HG02642 (cell line): Measurements from ENCODE around the gene POLN.

ENCODE experiments used
- ATAC-seq: cut with Tn5 transposase; IDR thresholded peaks from one replicate; pipeline ENCODE4 v1.9.1; 2021; ENCODE audit warnings: mild to moderate bottlenecking; ENCODE audit not compliant: unreplicated experiment, poor library complexity

Gene POLN

DNA sequence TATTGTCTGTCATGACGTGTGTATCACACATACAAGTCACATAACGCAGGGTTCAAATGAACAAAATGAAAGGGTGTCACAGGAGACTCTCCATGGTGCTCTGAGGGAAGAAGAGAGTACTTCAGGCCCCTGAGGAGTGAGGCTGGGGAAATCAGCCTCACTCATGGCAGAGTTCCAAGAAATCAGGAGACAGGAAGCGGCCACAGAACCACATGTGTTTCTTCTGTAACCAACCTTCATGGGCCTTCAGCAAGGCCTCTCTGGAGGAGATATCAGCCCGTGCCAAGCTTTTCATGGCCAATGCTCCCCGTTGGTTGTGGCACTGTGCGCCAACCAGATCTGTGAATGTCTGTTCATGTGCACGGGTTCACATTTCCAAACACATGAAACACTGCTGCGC, 106.8 kb downstream of the POLN start:
- ATAC-seq, result no peak

DNA sequence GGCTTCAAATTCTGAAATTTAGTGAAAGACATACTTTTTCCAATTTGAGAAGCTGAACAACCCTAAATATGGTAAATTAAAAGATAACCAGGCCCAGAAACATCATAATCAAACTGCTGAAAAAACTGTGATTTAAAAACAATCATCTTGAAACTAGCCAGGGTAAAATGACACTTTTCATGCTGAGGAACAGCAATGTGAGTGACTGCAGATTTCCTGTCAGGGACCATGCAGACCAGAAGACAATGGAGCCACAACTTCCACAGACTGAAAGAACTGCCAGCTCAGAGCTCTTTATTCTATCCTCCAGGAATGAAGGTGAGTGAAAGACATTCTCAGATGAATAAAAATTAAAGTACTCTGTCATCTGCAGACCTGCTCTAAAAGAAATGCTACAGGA, 109.5 kb downstream of the POLN start:
- ATAC-seq, result no peak

DNA sequence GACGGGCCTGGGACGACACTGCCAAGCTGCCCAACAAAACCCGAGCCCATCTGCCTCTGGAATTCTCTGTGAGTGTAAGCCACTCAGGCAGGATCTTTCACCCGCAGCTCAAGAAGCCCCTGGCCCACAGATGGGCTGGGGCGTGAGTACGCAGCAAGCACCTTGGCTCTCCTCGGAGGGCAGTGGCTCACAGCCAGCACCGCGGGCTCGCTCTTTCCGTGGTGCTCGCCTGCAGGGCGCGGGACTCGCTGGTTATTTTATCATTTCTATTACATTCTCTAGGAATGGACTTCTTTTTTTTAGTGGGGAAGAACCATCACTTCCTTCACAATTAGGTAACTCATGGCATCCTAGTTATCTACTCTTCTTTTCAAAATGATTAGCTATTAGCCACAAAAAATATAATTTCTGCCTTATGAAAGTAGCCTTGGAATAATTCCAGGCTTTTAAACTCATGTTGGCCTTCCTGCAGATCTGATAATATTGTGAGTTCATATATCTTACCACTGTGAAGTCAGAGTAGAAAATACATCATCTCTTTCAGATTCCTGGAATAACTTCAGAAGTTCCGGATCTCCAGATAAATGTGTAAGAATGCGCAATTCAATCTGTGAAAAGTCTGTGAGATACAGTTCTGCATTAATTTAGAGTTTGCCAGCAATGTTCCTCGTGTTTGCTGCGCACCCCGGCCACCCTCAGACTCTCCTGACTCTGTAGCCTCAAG, 114.2 kb downstream of the POLN start:
- ATAC-seq, result no peak

DNA sequence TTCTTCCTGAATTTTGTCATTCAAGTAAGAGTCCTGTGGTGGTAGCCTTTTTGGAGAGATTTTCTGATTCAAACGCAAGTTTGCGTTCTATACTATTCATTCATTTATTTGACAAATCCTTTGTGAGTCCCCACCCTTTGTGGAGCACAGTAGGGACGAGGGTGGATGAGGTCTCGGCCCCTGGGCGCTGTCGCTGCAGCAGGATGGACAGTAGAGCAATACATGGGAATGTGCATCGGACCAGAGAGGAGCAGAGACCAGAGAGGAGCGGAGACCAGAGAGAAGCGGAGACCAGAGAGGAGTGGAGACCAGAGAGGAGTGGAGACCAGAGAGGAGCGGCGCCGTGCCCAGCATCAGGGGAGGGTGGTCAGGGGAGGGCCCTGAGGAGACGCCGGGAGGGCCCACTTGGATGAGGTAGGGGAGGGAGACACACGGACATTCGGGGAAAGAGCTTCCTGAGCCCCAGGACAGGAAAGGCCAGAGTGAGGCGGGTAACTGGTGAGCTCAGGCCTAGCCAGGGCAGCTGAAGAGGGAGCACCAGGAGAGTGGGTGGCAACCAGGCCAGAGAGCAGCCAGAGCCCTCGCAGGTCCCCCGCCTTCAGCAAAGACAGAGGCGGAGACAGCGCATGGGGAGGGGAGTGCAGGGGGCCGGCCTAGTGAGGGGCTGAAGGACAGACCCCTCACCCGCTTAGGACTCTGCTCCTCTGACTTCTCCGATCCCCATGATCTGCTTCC, 115.4 kb downstream of the POLN start:
- ATAC-seq, result no peak

DNA sequence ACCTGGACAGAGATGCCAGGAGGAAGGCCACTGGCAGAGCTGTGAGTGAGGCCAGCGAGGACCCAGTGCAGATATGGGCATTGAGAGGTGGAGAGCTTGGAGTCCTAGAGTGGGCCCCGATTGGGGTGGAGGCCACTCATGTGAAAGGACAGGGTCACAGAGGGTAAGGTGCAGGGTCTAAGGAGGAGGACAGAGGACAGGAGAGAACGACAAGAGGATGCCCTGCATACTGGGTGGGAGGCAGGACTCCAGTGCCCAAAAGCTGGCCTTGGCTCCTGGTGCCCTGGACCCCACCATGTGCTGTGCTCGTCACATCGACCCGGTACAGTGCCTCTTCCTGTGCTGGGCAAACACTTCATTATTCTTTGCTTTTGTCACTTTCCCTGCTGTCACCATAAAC, 116.1 kb downstream of the POLN start:
- ATAC-seq, result no peak

DNA sequence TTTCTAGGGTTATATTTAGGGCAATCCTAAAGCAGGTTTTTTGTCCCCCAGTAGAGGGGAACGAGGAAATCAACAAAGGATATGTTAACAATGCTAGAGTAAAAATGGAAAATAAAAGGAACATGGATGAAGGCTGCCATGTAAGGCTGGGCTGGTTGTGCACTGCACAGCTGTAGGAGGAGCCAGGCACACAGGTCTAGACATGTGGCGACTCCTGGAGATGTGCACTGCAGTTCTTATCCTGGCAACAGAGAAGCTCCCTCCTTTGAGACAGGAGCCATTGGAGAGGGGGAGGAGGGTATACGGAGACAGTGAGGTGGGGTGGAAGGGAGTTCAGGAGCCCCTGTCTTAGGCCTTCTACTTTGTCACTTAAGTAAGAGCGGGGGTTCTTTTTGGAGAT, 116.9 kb downstream of the POLN start:
- ATAC-seq, result no peak

DNA sequence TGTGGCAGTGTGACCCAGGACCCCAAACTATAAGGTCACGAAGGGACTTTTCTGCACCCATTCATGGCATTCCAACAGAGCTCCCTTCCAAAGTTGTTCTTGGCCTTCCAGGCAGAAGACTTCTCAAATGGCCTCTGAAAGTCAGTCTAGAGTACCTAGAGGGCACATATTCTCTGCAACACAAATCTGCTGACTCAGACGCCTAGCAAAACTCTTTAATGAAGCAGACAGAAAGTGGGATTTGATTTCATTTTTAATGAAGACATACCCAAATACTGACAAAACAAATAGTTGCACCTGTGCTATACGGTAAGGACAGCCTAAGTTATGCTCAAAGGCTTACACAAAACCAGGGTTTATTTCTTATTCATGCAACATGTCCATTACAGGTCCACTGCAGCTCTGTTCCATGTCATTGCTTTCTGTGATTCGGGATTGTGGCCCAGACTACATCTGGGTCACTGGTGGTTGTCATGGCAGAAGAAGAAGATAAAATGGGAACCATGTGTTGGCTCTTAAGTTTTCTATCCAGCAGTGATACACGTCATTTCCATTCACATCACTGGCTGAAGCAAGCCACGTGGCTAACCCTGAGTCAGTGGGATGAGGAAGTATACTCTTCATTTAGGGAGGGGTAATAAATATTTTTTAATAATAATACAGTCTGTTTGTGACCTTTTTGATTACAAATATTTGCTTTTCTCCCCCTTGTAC, 125.1 kb downstream of the POLN start:
- ATAC-seq, result no peak

DNA sequence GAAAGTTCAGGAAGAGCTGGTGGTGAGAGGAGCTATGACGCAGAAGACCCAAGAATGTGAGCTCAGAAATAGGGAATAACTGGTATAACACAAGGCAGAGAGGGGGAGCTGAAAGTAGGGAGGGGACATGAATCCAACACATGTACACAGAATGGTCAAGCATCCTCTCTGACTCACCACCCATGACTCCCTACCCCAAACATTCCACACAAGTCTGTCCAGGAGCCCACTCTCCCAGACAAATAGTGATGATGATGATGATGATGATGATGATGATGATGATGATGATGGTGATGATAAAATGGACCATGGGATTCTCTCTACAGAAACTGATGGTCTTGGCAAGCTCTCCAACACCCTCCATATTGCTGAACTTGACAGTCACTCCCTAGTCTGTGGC, 136.4 kb downstream of the POLN start:
- ATAC-seq, result no peak

DNA sequence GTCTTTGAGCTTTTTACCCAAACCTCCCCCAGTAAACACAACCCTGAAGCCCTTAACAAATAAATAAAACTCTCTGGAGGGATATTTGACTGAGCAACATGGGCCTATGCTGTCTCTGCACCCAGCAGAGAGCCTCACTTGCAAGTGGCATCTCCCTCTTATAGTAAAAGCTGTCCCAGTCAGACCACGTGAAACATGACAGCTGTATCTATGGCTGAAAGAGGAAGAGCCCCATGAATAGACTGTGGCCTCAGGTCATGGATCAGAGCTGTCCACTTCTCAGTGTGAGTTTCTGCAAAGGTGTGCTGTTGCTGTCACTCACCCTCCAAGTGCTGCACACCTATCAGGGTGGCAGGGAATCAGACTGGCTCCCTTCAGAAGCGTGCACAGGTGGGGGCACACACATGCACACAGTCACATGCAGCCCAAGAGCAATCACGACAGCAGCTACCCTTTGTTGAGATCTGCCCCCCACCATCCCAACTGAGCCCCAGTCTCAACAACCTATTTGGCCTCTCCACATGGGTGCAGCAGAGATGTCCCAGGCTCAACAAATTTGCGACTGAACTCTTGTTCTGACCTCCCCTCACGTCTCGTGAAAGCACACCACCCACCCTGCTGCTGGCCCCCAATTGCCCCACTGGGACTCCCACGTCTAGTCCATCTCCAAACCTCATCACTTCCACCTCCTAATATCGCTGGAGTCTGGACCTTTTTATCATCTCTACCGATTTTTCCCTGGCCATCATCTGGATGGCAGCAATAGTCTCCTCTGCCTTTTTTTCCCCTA, 137.2 kb downstream of the POLN start:
- no peak for ATAC-seq

DNA sequence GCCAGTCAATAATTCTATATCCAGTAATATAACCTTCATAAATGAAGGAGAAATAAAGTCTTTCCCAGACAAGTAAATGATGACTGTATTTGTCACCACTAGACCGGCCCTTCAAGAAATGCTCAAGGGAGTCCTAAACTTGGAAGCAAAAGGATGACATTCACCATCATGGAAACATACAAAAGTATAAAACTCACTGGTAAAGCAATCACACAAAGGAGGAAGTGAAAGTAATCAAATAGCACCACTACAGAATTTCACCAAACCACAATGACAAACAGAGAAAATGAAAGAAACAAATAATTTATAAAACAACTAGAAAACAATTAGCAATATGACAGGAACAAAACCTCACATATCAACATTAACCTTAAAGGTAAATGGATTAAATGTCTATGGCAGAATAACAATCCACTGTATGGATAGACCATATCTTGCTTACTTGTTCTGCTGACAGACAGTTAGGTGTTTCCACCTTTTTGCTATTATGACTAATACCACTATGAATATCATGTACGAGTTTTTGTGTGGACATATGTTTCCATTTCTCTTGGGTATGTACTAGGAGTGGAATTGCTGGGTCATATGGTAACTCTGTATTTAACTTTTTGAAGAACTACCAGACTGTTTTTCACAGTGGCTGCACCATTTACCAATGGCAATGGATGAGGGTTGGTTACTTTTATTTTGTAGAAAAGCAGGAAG, 137.9 kb downstream of the POLN start:
- no peak for ATAC-seq

DNA sequence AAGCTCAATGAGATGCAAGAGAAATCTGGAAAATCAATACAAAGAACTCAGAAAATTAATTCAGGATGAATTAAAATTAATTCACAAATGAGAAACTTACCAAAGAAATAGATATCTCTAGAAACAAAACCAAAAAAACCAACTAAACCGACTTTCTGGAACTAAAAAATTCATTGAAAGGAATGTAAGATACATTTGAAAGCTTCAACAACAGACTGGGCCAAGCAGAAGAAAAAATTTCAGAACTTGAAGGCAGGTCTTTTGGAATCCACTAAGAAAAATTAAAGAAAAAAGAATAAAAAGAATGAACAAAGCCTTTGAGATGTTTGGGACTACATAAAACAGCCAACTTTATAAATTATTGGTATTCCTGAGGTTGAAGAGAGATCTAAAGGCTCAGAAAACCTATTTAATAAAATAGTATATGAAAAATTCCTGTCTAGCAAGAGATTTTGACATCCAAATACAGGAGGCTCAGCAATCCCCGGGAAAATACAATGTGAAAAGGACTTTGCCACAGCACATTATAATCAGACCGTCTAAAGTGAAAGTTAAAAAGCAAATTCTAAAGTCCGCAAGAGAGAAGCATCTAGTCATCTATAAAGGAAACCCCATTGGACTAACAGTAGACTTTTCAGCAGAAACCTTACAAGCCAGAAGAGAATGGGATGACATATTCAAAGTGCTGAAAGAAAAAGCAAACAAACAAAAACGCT, 138.6 kb downstream of the POLN start:
- ATAC-seq, result no peak

DNA sequence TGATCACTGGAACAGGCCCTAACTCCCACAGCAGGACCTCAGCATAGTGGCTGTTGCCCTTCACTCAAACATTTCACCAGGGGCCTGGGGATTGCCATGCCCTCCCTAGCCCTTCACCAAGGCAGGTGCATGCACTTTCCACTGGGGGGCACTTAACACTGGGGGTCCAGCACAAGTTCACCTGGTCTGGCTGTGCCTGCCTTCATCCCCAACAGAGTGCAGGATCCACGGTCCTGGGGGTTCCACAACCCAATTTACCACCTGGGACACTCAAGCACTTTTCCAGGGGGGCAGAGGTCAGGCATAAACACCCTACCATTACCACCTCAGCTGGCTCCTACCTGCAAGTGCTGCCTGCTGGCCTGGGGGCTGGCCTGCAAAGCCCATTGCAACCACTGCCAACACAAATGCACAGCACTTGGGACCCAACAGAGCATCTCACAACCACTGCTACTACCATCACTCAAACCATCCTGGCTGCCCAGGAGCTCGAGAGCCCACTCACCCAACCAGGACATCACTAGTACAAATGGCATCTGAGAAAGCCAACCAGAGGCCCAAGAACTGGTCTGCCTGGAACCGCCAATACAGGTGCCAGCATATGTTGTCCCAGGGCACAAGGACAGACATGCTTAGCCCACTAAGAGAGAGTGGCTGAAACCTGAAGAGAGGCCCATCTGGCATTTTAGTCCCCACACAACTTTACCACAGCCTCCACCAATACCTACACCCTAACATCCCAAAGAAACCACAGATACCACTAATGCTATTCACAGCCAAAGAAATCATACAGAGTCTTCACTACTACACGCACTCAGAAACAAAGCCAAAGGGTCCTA, 139.7 kb downstream of the POLN start:
- no peak for ATAC-seq

DNA sequence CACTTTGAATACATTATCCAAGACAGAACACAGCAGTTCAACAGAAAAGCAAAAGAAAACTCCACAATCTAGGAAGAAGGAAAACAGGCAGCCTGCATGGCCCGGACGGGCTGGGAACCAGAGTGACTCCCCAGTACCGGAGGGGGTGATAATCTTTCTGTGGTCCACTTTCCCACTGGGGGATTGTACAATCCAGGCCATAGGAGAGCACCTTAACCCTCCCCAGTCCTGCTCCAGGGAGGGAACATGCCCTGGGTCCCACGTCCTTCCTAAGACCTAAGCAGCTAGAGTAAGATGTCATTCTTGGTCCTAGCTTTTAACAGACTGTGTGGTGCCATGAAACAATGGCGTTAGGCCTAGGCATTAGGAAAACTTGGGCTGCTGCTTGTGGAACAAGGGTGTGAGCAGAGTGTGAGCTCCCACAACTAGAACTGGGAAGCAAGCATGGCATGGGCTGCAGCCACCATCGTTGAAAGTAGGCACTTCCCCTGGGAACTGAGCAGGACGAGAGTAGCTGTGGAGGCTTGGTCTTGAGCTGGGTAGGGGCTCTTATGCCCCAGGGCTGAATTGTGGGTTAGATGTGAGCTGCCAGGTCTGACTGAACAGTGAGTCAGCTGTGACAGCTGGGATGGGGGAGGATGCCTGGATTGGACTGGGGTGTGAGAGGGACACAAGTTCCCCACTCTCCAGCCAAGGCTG, 140.4 kb downstream of the POLN start:
- ATAC-seq, result no peak

DNA sequence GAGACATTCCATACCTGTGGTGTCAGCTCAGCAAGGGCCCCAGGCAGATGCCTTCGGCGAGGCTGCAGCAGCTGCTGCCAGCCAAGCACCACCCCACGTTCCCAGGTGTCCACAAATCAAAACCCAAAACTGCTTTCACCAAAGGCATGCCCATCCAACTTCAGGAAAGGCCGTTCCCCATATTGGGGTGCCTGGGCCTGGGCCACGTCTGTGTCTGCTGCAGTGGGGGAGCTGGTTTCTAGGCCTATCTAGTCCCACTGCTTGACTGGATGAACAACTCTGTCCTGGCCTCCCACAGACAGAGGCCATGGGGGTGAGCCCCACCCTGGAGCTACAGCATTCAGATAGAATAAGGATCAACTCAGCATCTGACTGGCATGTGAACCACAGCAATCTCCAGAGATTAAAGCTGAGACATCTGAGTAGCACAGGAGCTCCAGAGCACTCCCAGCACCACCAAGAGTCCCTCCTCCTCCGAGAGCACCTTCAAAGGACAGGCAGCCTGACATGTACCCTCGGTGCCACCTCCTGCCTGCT, 145.8 kb downstream of the POLN start:
- ATAC-seq, result no peak

DNA sequence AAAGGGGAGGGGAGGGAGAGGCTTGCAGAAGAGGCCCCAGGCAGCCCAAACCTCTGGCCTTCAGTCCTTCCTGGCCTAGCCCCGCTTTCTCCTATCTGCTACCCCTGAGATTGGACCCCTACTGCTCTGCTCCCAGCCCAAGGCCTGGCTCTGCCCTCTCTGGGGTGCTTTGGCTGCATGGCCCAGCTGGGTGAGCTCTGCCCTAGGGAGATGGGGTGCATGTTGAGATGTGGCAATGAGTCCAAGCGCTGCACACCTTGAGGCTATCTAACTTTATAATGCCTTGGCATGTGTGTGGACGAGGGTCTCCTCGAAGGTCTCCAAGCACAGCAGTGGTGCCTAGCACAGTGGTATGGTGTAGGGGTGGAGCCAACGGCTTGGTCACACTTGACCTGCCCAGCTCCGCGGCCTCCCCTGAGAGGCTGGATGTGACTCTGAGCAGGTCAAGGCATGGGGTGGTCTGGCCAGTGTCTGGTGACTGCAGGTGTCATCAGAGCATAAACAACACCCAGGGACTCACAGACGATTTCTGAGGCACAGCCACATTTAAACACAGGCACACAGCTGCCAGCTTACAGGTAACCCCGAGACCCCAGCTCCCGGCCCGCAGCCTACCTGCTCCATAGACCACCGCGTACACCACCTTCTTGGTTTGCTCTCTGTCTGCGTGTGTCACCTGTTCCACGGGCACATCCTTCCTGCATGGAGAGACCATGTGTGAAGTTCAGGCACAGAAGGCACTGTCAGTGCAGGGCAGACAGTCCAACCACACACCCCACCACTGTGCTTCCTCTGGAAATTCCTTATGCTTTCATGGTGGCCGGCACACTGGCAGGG, 146.5 kb downstream of the POLN start:
- no peak for ATAC-seq

DNA sequence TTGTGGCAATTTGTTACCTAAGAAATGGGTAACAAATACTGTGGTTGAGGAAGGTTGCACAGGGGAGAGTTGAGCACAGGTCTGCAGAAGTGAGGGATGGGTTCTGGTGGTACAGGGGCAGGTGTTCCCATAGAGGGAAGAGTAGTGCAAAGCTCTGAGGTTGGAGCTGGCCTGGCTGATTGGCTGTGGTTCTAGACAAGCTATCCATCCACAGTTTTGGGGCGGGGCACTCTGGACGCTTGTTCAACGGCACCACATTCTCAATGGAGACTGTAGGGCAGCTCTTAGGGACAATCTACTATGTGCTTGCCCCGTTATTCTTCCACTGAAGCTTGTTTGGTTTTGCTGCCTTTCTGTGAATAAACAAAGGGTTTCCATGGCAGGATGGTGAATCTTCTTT, 147.4 kb downstream of the POLN start:
- ATAC-seq, result no peak

DNA sequence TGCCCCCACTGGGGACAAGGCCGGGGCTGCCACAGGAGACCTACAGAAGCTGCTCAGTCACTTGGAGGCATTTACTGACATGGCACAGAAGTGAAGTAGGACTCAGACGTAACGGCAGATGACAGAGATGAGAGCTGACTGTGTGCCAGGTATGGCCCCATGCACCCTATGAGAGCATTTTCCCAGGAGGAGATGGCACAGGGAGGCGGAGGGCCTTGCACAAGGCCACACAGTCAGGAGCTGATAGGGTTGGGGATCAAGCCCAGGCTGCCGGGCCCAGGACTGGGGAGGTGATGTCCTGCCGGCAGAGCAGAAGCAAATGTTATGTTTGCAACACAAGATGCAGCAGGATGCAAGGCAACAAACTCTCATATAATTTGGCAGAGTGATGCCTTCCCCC, 148.7 kb downstream of the POLN start:
- ATAC-seq, result no peak
